DMS53 (cell line): Measurements from ENCODE around the gene TIMM17A.
"Not testable (repeated sequence)": the region's sequence is repeated elsewhere in the genome, so short reads cannot be mapped to it uniquely, and the experiment has no call there.

ENCODE experiments used
- DNase-seq: peaks from one replicate; lab custom pipeline; 2025; lab: John Stamatoyannopoulos, UW

TIMM17A gene

GRCh38 chr1:202015662-202015937 is 60.3 kb downstream of the TIMM17A start:
- no peak for DNase-seq

GRCh38 chr1:202016022-202016810 is 60.9 kb downstream of the TIMM17A start:
- peak; percentile 76 for DNase-seq

GRCh38 chr1:202016811-202017748 is 61.8 kb downstream of the TIMM17A start:
- DNase-seq = peak; percentile 85

- peak; percentile 99 for DNase-seq
Measured at GRCh38 chr1:202017749-202018467, 62.6 kb downstream of the TIMM17A start.

- peak; percentile 100 for DNase-seq
Measured at GRCh38 chr1:202018468-202019234, 63.3 kb downstream of the TIMM17A start.

- DNase-seq = not testable (repeated sequence)
Measured at GRCh38 chr1:202019235-202019558, 63.9 kb downstream of the TIMM17A start.
